HG03135 (cell line): ENCODE results near the gene PPM1N.

Source experiments
- ATAC-seq: cut with Tn5 transposase; IDR thresholded peaks from one replicate; pipeline ENCODE4 v1.9.1; 2021; ENCODE audit warnings: mild to moderate bottlenecking, moderate library complexity; ENCODE audit not compliant: unreplicated experiment

PPM1N gene

DNA sequence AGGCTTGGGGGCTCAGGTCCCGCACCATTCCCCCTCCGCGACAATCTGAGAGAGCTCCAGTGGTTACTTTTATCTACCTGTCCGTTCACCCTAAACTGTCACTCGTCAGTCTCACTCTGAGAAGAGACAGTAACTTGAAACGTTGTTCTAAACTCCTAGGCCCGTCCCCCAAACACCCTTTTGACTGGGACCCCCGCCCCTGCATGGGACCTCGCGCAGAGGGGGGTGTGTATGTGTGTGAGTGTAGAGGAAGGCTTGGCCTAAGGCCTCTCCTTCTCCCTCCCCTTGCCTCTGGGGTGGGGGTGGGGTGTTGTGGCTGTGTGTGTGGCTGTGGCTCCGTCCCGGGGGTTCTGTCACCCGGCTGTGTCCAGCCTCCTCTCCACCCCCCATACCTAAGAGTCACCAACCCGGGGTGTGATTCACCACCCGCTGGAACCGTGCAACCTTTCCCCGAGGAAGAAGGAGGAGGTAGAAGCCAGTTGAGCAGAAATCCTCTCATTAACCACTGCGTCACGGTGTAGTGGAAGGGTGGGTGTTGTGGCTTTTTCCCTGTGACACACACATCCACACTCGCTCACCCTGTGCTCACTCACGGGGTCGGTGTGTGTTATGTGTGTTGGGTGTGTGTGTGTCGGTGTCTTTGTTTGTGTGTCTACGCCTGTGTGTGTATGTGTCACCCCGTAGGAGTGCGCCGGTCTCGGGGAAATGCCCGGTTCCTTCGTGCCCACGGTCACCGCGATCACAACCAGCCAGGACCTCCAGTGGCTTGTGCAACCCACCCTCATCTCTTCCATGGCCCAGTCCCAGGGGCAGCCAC, 28.1 kb upstream of the PPM1N start:
- ATAC-seq, result no peak

DNA sequence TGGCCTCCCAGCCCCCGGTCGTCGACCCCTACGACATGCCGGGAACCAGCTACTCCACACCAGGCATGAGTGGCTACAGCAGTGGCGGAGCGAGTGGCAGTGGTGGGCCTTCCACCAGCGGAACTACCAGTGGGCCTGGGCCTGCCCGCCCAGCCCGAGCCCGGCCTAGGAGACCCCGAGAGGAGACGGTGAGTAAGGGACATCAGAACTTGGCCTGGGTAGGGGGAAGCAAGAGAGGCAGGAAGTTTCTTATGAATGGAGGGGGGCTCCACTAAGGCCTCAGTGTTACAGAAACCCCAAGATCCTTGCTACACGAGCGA, 27.5 kb upstream of the PPM1N start:
- ATAC-seq, result no peak

DNA sequence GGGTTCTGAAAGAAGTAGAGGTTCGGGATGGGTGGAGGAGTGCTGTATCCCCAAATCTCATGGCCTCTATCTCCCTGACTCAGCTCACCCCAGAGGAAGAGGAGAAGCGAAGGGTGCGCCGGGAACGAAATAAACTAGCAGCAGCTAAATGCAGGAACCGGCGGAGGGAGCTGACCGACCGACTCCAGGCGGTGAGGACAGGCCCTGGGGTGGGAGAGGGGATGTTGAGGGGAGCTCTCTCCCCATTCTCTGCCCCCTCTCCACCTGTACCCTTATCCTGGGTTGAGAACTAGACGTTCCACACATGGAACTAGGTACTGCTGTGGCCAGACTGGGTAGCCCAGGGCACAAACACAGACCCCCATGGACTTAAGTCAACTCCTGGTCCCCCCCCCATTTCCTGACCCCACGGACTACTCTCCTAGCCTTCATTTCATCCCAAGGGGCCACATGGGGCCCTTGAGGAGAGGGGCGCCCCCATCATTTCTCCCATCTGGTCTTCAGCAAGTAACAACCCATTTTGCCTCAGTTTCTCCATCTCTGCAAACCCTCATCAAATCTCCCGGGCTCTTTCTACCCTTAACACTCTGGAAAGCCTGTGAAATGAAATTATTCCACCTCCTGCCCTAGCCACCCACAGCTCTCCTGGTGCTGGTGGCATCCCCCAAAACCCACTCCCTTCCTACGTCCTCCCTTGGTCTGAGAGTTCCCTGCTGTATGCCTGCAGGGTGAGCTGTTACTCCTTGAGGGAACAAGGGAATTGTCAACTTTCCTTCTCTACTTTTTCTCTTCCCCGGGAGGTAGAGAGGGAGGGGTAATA, 26.9 kb upstream of the PPM1N start:
- ATAC-seq, result no peak

DNA sequence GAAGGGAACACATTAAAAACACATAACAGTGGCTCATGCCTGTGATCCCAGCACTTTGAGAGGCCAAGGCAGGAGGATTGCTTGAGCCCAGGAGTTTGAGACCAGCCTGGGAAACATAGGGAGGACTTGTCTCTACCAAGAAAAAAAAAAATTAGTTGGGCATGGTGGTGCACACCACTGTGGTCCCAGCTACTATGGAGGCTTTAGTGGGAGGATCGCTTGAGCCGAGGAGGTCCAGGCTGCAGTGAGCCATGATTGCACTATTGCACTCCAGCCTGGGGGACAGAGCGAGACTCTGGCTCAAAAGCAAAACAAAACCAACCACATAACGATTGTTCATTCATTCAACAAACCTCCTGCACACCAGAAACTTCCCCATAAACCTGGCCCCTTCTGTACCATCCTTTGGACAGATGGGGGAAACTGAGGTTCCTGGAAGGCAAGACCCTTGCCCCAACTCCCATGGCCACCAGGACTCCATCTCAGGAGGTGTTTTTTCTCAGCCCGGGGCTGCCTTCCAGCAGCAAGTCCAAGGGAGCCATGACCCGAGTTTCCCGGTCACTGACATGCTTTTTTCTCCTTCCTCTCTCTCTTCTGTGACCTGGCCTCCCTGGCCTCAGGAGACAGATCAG, 26.2 kb upstream of the PPM1N start:
- no peak for ATAC-seq

DNA sequence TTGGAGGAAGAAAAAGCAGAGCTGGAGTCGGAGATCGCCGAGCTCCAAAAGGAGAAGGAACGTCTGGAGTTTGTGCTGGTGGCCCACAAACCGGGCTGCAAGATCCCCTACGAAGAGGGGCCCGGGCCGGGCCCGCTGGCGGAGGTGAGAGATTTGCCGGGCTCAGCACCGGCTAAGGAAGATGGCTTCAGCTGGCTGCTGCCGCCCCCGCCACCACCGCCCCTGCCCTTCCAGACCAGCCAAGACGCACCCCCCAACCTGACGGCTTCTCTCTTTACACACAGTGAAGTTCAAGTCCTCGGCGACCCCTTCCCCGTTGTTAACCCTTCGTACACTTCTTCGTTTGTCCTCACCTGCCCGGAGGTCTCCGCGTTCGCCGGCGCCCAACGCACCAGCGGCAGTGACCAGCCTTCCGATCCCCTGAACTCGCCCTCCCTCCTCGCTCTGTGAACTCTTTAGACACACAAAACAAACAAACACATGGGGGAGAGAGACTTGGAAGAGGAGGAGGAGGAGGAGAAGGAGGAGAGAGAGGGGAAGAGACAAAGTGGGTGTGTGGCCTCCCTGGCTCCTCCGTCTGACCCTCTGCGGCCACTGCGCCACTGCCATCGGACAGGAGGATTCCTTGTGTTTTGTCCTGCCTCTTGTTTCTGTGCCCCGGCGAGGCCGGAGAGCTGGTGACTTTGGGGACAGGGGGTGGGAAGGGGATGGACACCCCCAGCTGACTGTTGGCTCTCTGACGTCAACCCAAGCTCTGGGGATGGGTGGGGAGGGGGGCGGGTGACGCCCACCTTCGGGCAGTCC, 25.5 kb upstream of the PPM1N start:
- no peak for ATAC-seq

DNA sequence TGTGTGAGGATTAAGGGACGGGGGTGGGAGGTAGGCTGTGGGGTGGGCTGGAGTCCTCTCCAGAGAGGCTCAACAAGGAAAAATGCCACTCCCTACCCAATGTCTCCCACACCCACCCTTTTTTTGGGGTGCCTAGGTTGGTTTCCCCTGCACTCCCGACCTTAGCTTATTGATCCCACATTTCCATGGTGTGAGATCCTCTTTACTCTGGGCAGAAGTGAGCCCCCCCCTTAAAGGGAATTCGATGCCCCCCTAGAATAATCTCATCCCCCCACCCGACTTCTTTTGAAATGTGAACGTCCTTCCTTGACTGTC, 24.9 kb upstream of the PPM1N start:
- no peak for ATAC-seq

DNA sequence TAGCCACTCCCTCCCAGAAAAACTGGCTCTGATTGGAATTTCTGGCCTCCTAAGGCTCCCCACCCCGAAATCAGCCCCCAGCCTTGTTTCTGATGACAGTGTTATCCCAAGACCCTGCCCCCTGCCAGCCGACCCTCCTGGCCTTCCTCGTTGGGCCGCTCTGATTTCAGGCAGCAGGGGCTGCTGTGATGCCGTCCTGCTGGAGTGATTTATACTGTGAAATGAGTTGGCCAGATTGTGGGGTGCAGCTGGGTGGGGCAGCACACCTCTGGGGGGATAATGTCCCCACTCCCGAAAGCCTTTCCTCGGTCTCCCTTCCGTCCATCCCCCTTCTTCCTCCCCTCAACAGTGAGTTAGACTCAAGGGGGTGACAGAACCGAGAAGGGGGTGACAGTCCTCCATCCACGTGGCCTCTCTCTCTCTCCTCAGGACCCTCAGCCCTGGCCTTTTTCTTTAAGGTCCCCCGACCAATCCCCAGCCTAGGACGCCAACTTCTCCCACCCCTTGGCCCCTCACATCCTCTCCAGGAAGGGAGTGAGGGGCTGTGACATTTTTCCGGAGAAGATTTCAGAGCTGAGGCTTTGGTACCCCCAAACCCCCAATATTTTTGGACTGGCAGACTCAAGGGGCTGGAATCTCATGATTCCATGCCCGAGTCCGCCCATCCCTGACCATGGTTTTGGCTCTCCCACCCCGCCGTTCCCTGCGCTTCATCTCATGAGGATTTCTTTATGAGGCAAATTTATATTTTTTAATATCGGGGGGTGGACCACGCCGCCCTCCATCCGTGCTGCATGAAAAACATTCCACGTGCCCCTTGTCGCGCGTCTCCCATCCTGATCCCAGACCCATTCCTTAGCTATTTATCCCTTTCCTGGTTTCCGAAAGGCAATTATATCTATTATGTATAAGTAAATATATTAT, 24.3 kb upstream of the PPM1N start:
- no peak for ATAC-seq

DNA sequence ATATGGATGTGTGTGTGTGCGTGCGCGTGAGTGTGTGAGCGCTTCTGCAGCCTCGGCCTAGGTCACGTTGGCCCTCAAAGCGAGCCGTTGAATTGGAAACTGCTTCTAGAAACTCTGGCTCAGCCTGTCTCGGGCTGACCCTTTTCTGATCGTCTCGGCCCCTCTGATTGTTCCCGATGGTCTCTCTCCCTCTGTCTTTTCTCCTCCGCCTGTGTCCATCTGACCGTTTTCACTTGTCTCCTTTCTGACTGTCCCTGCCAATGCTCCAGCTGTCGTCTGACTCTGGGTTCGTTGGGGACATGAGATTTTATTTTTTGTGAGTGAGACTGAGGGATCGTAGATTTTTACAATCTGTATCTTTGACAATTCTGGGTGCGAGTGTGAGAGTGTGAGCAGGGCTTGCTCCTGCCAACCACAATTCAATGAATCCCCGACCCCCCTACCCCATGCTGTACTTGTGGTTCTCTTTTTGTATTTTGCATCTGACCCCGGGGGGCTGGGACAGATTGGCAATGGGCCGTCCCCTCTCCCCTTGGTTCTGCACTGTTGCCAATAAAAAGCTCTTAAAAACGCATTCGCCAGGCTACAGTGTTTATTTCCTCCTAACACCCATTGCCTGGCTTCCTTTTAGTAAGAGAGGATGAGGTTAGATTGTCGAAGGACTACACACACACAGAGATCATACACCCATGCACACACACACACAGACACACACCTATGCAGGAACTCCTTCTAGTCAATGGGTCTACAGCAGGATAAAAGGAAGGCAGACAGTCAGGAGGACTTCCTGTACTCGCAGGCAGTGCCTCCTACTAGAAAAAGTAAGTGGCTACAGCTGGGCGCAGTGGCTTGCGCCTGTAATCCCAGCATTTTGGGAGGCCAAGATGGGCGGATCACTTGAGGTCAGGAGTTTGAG, 23.4 kb upstream of the PPM1N start:
- ATAC-seq, result no peak

DNA sequence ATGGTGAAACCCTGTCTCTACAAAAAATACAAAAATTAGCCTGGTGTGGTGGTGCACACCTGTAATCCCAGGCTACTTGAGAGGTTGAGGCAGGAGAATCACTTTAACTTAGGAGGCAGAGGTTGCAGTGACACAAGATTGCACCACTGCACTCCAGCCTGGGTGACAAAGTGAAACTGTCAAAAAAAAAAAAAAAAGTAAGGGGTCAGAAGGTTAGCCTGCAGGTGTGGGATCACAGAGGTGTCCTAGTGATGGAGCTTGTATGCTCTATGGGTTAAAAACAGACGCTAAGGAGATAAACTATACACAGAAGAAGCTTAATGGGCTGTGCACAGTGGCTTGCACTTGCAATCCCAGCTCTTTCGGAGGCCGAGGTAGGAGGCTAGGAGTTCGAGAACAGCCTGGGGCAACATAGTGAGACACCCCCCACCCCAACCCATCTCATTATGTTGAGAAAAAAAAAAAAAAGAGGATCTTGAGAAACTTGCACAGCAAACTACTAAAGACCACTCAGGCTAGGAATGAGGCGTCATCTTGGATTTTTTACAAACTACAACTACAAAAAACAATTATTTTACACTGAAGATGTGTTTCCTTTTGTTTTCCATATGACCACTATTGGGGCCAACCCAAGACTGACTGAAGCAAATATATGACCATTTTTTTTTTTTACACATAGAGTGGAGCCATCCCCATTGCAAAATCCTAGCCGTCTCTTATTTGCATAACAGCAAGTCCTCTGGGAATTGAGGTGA, 22.5 kb upstream of the PPM1N start:
- ATAC-seq, result no peak

DNA sequence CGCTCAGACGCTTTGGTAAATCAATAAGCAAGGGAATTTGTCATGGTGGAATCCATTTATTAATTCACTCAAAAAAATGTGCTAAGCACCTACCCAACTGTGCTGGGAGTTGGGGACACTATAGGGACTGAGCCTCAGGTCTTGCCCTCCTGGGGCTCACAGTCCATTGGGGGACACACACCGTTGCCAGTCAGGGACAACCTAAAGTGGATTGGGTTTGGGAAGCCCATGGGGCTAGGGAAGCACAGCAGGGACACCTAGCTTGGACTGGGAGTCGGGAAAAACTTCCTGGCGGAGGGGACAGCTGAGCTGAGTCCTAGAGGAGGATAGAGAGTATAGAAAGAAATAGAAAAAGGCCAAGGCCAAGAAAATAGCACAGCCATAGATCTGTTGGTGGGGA, 21.9 kb upstream of the PPM1N start:
- ATAC-seq, result no peak

DNA sequence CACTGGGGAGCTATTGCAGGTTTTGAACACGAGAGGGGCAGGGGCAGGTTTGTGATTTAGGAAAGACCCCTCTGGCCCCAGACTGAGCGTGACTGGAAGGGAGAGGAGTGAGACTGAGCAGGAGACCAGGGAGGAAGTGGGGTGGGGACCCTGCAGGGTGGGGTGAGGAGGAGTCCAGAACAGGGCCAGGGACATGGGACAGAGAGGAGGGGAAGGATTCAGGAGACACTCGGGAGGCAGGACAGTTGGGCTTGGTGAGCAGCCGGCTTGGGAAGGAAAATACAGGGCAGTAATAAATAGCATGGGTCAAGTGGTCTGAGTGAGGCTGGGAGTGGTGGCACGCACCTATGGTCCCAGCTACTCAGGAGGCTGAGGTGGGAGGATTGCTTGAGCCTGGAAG, 21.1 kb upstream of the PPM1N start:
- no peak for ATAC-seq

DNA sequence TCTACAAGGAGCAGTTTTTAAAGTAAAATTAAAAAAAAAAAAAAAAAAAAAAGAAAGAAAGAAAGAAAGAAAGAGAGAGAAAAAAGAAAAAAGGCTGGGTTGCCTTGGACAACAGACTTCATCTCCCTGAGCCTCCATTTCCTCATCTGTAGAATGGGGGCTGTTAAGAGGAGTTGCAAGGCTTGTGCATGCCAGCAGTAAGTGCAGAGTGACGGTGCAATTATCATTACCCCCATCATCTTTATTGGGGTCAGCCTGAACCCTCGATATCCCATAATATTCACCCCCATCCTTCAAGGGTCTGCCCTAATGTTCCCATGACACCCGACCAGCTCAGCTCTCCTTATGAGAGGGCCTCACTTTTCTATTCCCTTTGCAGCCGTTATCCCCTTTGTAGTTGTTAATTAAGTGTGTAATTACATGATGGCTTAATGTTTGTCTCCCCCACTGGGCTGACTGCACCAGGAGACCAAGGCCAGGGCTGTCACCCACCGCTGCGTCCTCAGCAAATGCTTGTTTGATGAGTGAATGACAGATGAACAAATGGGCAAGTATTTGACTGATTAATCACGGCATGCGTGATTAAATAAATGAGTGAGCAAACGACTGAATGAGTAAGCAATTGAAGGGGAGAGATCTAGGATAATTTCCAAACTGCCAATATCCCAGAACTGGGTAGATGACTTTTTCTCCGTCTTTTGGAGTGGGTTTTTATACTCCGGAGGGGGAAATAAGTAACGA, 20.4 kb upstream of the PPM1N start:
- ATAC-seq, result no peak

DNA sequence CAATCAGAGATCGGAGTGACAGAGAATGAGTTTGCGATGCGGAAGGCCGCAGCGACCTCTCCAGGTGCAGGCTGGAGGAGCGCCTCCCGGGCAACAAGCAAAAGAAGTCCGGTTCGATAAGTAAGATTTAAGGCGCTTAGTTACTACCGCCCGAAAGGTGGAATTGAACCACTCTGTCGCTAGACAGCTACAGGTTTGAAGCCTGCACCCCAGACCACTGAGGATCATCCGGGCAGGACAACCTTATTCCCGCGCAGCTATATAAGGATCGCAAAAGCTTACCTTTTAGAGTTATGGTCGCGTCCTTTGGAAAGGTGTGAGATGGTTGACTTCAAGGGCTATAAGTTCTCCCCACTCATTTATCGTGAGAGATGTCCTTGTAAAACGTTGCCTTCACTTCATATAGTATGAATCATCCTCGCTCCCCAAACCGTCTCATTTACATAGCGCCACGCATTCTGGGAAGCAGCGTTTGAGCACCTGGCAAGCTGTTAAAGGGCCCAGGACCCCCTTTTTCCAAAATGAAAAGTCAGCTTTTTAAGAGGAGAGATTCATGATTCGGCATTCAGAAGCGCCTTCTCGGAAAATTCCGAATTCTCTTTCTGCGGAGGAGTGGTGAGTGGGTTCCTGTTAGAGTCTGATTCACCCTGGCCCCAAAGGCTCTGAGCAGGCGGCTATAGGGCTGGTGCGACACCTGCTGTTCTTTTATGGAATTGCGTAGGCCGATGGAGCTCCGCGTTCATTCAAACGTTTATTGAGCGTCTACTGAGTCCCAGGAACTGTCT, 19.6 kb upstream of the PPM1N start:
- ATAC-seq, result peak; percentile 62

DNA sequence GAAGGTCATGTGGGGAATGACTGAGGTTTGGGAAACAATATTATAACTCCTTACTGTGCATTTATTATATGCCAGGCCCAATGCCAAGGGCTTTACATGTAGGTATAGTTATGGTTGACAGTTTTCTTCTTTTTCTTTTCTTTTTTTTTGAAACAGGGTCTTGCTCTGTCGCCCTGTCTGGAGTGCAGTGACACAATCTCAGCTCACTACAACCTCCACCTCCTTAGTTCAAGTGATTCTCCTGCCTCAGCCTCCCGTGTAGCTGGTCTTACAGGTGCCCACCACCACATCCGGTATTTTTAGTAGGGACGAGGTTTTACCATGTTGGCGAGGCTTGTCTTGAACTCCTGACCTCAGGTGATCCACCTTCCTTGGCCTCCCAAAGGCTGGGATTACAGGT, 15.2 kb upstream of the PPM1N start:
- ATAC-seq, result no peak

DNA sequence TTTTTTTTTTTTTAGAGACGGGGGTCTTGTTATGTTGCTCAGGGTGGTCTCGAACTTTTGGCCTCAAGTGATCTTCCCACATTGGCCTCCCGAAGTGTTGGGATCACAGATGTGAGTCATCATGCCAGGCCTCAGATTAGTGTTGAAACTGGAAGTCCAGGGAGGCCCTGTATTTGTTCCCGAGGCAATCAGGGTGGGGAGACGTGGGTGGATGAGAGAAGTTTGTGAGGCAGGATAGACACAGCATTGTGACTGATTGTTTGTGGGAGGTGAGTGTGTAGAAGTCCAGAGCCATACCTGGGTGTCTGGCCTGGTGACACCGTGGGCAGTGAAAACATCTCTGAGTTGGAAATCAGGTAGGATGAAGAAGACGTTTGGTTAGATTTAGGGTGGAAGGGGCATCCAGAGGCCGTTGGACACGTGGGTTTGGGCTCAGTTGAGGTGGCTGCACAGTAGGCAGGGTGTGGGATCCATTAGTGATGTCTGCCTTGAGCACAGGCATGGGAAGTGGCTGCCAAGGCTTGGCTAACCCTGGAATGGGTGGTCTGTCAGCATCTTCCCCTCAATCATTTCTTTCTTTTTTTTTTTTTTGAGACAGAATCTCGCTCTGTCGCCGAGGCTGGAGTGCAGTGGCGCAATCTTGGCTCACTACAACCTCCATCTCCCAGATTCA, 13.8 kb upstream of the PPM1N start:
- no peak for ATAC-seq

DNA sequence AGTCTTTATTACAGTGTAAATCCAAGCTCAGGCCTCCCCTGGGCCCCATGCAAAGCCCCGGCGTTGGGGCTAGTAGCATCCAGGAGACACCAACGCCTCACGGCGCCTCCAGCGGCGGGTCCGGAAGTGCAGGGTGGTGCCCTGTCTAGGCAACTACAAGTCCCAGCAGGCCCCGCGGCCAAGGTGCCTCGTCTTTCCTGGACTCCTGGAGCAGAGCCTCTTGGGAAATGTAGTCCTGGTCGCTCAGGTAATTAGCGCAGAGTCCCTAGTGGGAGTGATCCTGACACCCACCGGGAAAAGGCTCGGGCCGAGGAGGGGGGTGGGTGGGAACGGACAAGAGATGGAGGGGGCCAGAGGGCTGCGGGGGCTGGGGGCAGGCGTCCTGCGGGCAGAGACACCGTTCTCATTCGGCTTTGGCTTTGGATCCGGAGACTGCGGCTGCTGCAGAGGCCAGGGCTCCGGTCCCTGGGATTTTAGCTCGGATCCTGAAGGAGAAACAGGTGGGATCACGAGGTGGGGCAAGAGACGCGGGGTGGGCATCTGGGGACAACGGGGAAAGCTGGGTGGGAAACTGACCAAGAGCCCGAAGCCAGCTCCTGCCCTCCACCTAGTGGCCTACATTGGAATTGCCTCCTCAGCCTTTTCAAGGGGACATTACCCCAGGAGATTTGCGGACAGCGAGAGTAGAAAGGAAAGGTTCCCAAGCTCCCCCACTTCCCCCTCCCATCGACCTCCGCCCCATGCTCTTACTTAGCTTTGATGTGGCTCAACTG, 12.8 kb upstream of the PPM1N start:
- peak; percentile 87 for ATAC-seq
